Endothelial cell of umbilical vein (primary cell): ENCODE measurements around the gene JARID2. TPM values are rescaled to one million over a fixed set of nuclear protein-coding genes. Genes with fewer than 3 reads are reported as not detected.

Experiments
- BruUV-seq: library from RNA; stranded (reverse); fragments of 400-500 nt; replicated peaks from 2 replicates; lab custom pipeline; 2021; lab: Mats Ljungman, UMichigan
- CTCF ChIA-PET: fragments of 300-600, 350-600 bp; sonication (Branson Sonifier 250); formaldehyde crosslinking; loops from one replicate; lab custom pipeline; 2021; ENCODE audit warnings: antibody characterized with exemption, inconsistent platforms; lab: Charles Lee
- POLR2A ChIA-PET: fragments of 300-600, 350-600 bp; sonication (Branson Sonifier 250); formaldehyde crosslinking; loops from one replicate; lab custom pipeline; 2021; ENCODE audit warnings: antibody characterized with exemption, inconsistent platforms; lab: Charles Lee
- DNase-seq: peaks from one replicate; pipeline ENCODE4 v3.0.0-alpha.2; 2011; ENCODE audit warnings: low read depth, low spot score
- FAIRE-seq: peaks from 2 replicates; lab custom pipeline; 2011; peaks lifted over from hg19 to GRCh38; lab: Jason Lieb, UNC
- H2AFZ ChIP-seq: 2 replicates; pipeline ENCODE4 v1.6.0; 2012; ENCODE audit warnings: low read depth, low read length, control low read depth, inconsistent platforms
- H3K27ac ChIP-seq: 2 replicates; pipeline ENCODE4 v1.5.1; 2011; ENCODE audit warnings: low read depth, mild to moderate bottlenecking, control low read depth, low read length, moderate library complexity; ENCODE audit not compliant: insufficient read depth
- H3K27me3 ChIP-seq, 2 experiments: 2 replicates each; pipeline versions ENCODE4 v1.6.0 to v1.6.1; 2011; ENCODE audit warnings: low read length in 2 of 2, mixed read lengths in 1 of 2; ENCODE audit not compliant: control insufficient read depth in 2 of 2, insufficient read depth in 2 of 2
- H3K36me3 ChIP-seq, 2 experiments: 2 replicates in 1 of 2; 3 replicates in 1 of 2; pipeline ENCODE4 v1.5.1; 2011; ENCODE audit warnings: low read length in 2 of 2, mild to moderate bottlenecking in 1 of 2, moderate library complexity in 1 of 2; ENCODE audit not compliant: control insufficient read depth in 2 of 2, insufficient read depth in 2 of 2; ENCODE audit errors: extremely low read depth in 1 of 2
- H3K4me1 ChIP-seq: 3 replicates; pipeline ENCODE4 v1.5.1; 2011; ENCODE audit warnings: mild to moderate bottlenecking, low read length; ENCODE audit not compliant: control insufficient read depth, insufficient read depth; ENCODE audit errors: extremely low read depth
- H3K4me2 ChIP-seq: 2 replicates; pipeline ENCODE4 v1.6.1; 2011; ENCODE audit warnings: low read length, control low read depth, mixed read lengths; ENCODE audit not compliant: insufficient read depth
- H3K4me3 ChIP-seq, 3 experiments: fragments of 200-600 bp in 1 of 3; sonication (generic), shearing (Covaris generic) in 1 of 3; replicated peaks in 1 of 3; 2 replicates each; pipeline ENCODE4 v1.5.1; 2011 to 2016; ENCODE audit warnings: control low read depth in 3 of 3, low read length in 3 of 3, mild to moderate bottlenecking in 2 of 3, inconsistent platforms in 1 of 3, low read depth in 1 of 3, moderate library complexity in 1 of 3; ENCODE audit not compliant: insufficient read depth in 1 of 3
- H3K79me2 ChIP-seq: 2 replicates; pipeline ENCODE4 v1.6.0; 2012; ENCODE audit warnings: low read length, inconsistent platforms; ENCODE audit not compliant: control insufficient read depth, insufficient read depth
- H3K9ac ChIP-seq: replicated peaks from 2 replicates; pipeline ENCODE3; 2011; ENCODE audit warnings: low read length, control low read depth; ENCODE audit not compliant: insufficient read depth; ENCODE audit errors: extremely low read depth
- H3K9me1 ChIP-seq: replicated peaks from 3 replicates; pipeline ENCODE4 v1.6.0; 2011; ENCODE audit warnings: mild to moderate bottlenecking, low read length; ENCODE audit not compliant: control insufficient read depth, insufficient read depth; ENCODE audit errors: extremely low read depth
- H3K9me3 ChIP-seq: replicated peaks from 2 replicates; pipeline ENCODE4 v1.5.1; 2012; ENCODE audit warnings: low read length, inconsistent platforms; ENCODE audit not compliant: control insufficient read depth, insufficient read depth
- H4K20me1 ChIP-seq: replicated peaks from 2 replicates; pipeline ENCODE3; 2011; ENCODE audit warnings: mild to moderate bottlenecking, low read length; ENCODE audit not compliant: control insufficient read depth, insufficient read depth; ENCODE audit errors: extremely low read depth
- CTCF ChIP-seq, 2 donors: IDR thresholded peaks; 1 replicate in 1 of 2; 2 replicates in 1 of 2; pipeline ENCODE4 v1.5.1; 2011; ENCODE audit warnings: low read length in 2 of 2, mild to moderate bottlenecking in 2 of 2, moderate library complexity in 2 of 2, control low read depth in 1 of 2, inconsistent platforms in 1 of 2, low read depth in 1 of 2; ENCODE audit not compliant: insufficient read depth in 1 of 2; ENCODE audit errors: extremely low read depth in 1 of 2
- EZH2 ChIP-seq: IDR thresholded peaks from 2 replicates; pipeline ENCODE4 v1.6.1; 2012; ENCODE audit warnings: borderline replicate concordance, low read depth, mild to moderate bottlenecking, moderate library complexity, low read length, inconsistent platforms; ENCODE audit not compliant: severe bottlenecking
- FOS ChIP-seq: IDR thresholded peaks from 2 replicates; pipeline ENCODE4 v1.6.1; 2011; ENCODE audit warnings: mild to moderate bottlenecking, low read length, moderate library complexity, borderline replicate concordance; ENCODE audit not compliant: insufficient read depth
- GATA2 ChIP-seq: IDR thresholded peaks from 2 replicates; pipeline ENCODE4 v1.7.0; 2011; ENCODE audit warnings: low read depth, mild to moderate bottlenecking, moderate library complexity, mixed read lengths, low read length; ENCODE audit not compliant: insufficient read length, insufficient read depth
- JUN ChIP-seq: IDR thresholded peaks from 2 replicates; pipeline ENCODE4 v1.6.1; 2011; ENCODE audit warnings: borderline replicate concordance, low read depth; ENCODE audit not compliant: insufficient read length, insufficient read depth
- MAX ChIP-seq: IDR thresholded peaks from 2 replicates; pipeline ENCODE4 v1.6.1; 2011; ENCODE audit not compliant: insufficient read depth, insufficient read length
- MYC ChIP-seq: IDR thresholded peaks from one replicate; pipeline ENCODE4 v1.6.1; 2011; ENCODE audit warnings: mild to moderate bottlenecking, low read depth, low read length
- POLR2A ChIP-seq: IDR thresholded peaks from 2 replicates; pipeline ENCODE4 v1.6.1; 2012; ENCODE audit warnings: low read depth, mild to moderate bottlenecking, control low read depth, low read length
- POLR2AphosphoS5 ChIP-seq: IDR thresholded peaks from 2 replicates; pipeline ENCODE4 v1.6.1; 2012; ENCODE audit warnings: low read depth, mild to moderate bottlenecking, control low read depth, low read length, moderate library complexity; ENCODE audit not compliant: insufficient read depth
- dilution Hi-C: fragments of 300-500 bp; cut with MboI; formaldehyde crosslinking; loops from one replicate; pipeline ENCODE4 v1.15.0; 2019; ENCODE audit warnings: low sequenced_read_pairs; ENCODE audit not compliant: extremely low pct_ligation_motif_present
- intact Hi-C: fragments of 100-400 bp; cut with micrococcal nuclease; formaldehyde crosslinking; loops from one replicate; pipeline ENCODE4 v1.10.0; 2022
- polyA plus RNA-seq, 4 experiments: library from polyadenylated mRNA; depleted of rRNA in 3 of 4; stranded (reverse) in 3 of 4; unstranded in 1 of 4; fragments of >200 nt; gene quantifications; 2 replicates each; pipeline versions ENCODE4 v1.2.1 to v1.2.3, GENCODE V29; 2011 to 2012; ENCODE audit warnings: missing spikeins in 1 of 4
- total RNA-seq: library from RNA; stranded (reverse); gene quantifications from 2 replicates; pipeline ENCODE4 v1.2.3, GENCODE V29; 2021

The JARID2 gene
- total and polyA plus RNA-seq, 2 donors (not counting 3 experiments of a cell fraction or from before 2014, with no cell fraction given), result 2.9 to 10.6 TPM

- ChIA-PET POLR2A (no interaction called here), CTCF (interaction anchor here (1.1 kb wide), 1 partner anchor 9 kb away, joined by 4 read pairs; no protein-coding TSS in a partner anchor)
- Histone ChIP-seq H3K9me1 (no peaks in the 10 kb centered on the region), H3K9me3 (no peaks in the 10 kb centered on the region), H2AFZ (no peak overlapping the region), H3K36me3 (peaks cover 0 to 7% of the 10 kb centered on the region in 2 experiments), H3K27ac (no peak overlapping the region), H3K27me3 (no peaks in the 10 kb centered on the region), H3K4me1 (no peaks in the 10 kb centered on the region), H3K4me2 (no peak overlapping the region), H3K79me2 (no peaks in the 10 kb centered on the region), H3K4me3 (no peak overlapping the region), H4K20me1 (no peaks in the 10 kb centered on the region), H3K9ac (no peak overlapping the region)
- intact Hi-C loops (no loop called here), dilution Hi-C loops (no loop called here)
- DNase-seq, result no peak
- FAIRE-seq, result no peak
- no peak for TF ChIP-seq CTCF (IDR thresholded peaks at IDR 0.05; ENCODE audit: extremely low read depth in 1 of 2, insufficient read depth in 1 of 2, low read depth in 1 of 2, low read length in 2 of 2)
- TF ChIP-seq POLR2A, result no peak
- no peak for TF ChIP-seq EZH2
- no peak for TF ChIP-seq MAX
- no peak for TF ChIP-seq POLR2AphosphoS5
- no peak for TF ChIP-seq FOS
- no peak for TF ChIP-seq MYC
- TF ChIP-seq GATA2, result no peak
- no peak for TF ChIP-seq JUN
- BruUV-seq, result no TSS peak
These were observed 268.2 kb downstream of the JARID2 start for GRCh38 chr6:15513801-15514711.
